Endothelial cell of umbilical vein (primary cell): ENCODE data around the gene BRAT1.

ENCODE experiments used
- EZH2 ChIP-seq: IDR thresholded peaks from 2 replicates; pipeline ENCODE4 v1.6.1; 2012; ENCODE audit warnings: borderline replicate concordance, low read depth, mild to moderate bottlenecking, moderate library complexity, low read length, inconsistent platforms; ENCODE audit not compliant: severe bottlenecking
- GATA2 ChIP-seq: IDR thresholded peaks from 2 replicates; pipeline ENCODE4 v1.7.0; 2011; ENCODE audit warnings: low read depth, mild to moderate bottlenecking, moderate library complexity, mixed read lengths, low read length; ENCODE audit not compliant: insufficient read length, insufficient read depth
- MYC ChIP-seq: IDR thresholded peaks from one replicate; pipeline ENCODE4 v1.6.1; 2011; ENCODE audit warnings: mild to moderate bottlenecking, low read depth, low read length
- POLR2A ChIP-seq: IDR thresholded peaks from 2 replicates; pipeline ENCODE4 v1.6.1; 2012; ENCODE audit warnings: low read depth, mild to moderate bottlenecking, control low read depth, low read length
- POLR2AphosphoS5 ChIP-seq: IDR thresholded peaks from 2 replicates; pipeline ENCODE4 v1.6.1; 2012; ENCODE audit warnings: low read depth, mild to moderate bottlenecking, control low read depth, low read length, moderate library complexity; ENCODE audit not compliant: insufficient read depth
- TF ChIP-seq, protein P1 (sequence below), 2 donors: IDR thresholded peaks; 1 replicate in 1 of 2; 2 replicates in 1 of 2; pipeline ENCODE4 v1.5.1; 2011; ENCODE audit warnings: low read length in 2 of 2, mild to moderate bottlenecking in 2 of 2, moderate library complexity in 2 of 2, control low read depth in 1 of 2, inconsistent platforms in 1 of 2, low read depth in 1 of 2; ENCODE audit not compliant: insufficient read depth in 1 of 2; ENCODE audit errors: extremely low read depth in 1 of 2
- TF ChIP-seq, protein P2 (sequence below): IDR thresholded peaks from 2 replicates; pipeline ENCODE4 v1.6.1; 2011; ENCODE audit not compliant: insufficient read depth, insufficient read length

DNA sequence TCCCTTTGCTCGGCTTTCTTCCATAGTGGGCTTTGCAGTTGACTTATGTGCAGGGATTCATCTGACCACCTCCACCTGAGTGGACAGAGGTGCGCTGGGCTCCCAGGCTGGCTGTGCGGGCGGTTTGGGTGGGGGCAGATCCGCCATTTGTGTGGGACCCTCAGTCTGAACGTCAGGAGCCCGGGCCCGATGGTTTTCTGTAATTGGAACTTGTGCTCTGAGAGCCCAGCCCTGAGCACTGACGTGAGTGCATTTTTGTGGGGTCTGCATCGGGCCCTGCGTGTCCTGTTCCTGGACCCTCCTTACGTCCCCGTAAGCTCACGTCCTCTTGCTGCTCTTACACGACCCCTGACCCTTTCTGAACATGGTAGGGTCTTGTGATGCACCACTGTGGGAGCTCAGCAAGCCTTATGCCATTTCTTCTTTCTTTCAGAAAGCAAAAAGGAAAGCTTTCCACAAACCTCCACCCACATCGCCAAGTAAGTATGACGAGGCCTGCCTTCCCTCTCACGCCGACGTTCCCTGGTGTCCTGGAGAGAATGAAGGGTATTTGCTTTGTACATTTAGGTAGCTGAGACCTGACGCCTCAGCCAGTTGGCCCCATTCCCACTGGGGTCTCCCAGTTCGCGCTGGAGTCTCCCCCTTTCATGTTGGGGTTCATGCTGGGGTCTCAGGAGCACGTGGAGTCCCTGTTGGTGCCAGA lies 13.3 kb upstream of the BRAT1 start:
- TF ChIP-seq POLR2AphosphoS5: no peak
- no peak for TF ChIP-seq POLR2A
- no peak for TF ChIP-seq EZH2
- TF ChIP-seq, protein P1, sequence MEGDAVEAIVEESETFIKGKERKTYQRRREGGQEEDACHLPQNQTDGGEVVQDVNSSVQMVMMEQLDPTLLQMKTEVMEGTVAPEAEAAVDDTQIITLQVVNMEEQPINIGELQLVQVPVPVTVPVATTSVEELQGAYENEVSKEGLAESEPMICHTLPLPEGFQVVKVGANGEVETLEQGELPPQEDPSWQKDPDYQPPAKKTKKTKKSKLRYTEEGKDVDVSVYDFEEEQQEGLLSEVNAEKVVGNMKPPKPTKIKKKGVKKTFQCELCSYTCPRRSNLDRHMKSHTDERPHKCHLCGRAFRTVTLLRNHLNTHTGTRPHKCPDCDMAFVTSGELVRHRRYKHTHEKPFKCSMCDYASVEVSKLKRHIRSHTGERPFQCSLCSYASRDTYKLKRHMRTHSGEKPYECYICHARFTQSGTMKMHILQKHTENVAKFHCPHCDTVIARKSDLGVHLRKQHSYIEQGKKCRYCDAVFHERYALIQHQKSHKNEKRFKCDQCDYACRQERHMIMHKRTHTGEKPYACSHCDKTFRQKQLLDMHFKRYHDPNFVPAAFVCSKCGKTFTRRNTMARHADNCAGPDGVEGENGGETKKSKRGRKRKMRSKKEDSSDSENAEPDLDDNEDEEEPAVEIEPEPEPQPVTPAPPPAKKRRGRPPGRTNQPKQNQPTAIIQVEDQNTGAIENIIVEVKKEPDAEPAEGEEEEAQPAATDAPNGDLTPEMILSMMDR (IDR thresholded peaks at IDR 0.05; ENCODE audit: extremely low read depth in 1 of 2, insufficient read depth in 1 of 2, low read depth in 1 of 2, low read length in 2 of 2): no peak
- no peak for TF ChIP-seq GATA2
- TF ChIP-seq, protein P2, sequence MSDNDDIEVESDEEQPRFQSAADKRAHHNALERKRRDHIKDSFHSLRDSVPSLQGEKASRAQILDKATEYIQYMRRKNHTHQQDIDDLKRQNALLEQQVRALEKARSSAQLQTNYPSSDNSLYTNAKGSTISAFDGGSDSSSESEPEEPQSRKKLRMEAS: no peak
- TF ChIP-seq MYC: no peak
